ENCODE results near the gene SEC14L5.

The SEC14L5 gene

DNA sequence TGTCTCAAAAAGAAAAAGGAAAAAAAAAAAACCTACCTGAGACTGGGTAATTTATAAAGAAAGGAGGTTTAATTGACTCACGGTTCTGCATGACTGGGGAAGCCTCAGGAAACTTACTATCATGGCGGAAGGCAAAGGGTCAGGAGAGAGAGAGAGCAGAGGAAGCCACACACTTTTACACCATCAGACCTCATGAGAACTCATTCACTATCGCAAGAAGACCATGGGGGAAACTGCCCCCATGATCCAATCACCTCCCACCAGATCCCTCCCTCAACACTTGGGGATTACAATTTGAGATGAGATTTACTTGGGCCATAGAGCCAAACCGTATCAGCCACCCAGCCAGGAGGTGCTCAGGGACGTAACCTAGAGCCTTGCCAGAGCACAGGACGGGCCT, 54.8 kb downstream of the SEC14L5 start:
- no peaks in the 10 kb centered on the region for H3K36me3 ChIP-seq (ENCODE audit: control insufficient read depth in 2 of 2, insufficient read depth in 1 of 2, low read length in 2 of 2)
- no peak overlapping the region for H3K4me3 ChIP-seq (ENCODE audit: low read depth, low read length)
- CTCF ChIA-PET: no interaction called here
- TF ChIP-seq, protein P1, sequence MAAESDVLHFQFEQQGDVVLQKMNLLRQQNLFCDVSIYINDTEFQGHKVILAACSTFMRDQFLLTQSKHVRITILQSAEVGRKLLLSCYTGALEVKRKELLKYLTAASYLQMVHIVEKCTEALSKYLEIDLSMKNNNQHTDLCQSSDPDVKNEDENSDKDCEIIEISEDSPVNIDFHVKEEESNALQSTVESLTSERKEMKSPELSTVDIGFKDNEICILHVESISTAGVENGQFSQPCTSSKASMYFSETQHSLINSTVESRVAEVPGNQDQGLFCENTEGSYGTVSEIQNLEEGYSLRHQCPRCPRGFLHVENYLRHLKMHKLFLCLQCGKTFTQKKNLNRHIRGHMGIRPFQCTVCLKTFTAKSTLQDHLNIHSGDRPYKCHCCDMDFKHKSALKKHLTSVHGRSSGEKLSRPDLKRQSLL (tag by site-specific recombination; IDR thresholded peaks at IDR 0.05): 0 out of 2 replicates have a peak, but pooled peaks have one; percentile 23
- TF ChIP-seq ZNF555 (tag by site-specific recombination; conservative IDR thresholded peaks at IDR 0.05): no peak
- no peaks in the 10 kb centered on the region for H3K4me1 ChIP-seq (ENCODE audit: control insufficient read depth, insufficient read depth, low read length)
- no peaks in the 10 kb centered on the region for H3K9me3 ChIP-seq (ENCODE audit: control insufficient read depth, insufficient read depth, low read depth, low read length)
- POLR2A ChIA-PET: no interaction called here
- H3K27ac ChIP-seq (ENCODE audit: extremely low read depth, low read depth, low read length): no peak overlapping the region

DNA sequence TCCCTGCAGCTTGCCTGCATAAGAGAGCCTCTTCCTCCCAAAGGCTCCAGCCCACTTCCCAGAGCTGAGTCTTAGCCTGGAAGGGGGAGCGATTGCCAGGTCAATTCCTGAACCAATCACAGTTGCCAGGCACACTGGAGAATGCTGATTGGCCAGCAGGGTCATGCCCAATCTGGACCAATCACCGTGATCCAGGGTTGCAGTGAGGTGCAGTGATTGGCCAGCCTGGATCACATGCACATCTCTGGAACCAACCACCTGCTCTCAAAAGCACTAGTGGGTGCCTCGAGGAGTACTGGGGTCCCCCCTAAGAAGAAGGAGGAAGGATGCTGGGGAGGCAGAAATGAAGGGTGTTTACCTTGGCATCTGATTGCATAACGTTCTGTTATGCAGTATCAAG, 57.2 kb downstream of the SEC14L5 start:
- POLR2A ChIA-PET: no interaction called here
- TF ChIP-seq ZNF223 (tag by site-specific recombination; IDR thresholded peaks at IDR 0.05): no peak
- TF ChIP-seq SP2 (tag by site-specific recombination; IDR thresholded peaks at IDR 0.05): peak; percentile 14; the same call in 1 of the 2 replicates

DNA sequence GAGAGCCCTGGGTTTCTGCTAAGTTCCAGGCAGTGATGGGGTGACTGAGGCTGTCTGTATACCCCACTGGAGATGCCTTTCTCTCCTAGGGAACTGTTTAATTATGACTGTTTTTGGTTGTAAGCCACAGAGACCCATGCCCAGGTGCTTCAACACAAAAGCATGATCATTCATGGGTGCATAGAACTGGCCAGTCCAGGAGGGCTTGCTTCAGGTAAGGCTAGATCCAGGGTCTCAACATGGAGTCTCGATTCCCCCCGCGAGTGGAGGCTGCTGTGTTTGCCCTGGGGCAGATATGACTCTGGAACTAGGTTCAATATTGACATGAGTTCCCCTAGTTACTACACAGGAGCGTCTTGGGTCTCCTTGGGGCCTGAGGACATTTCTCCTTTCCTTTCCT, 57.8 kb downstream of the SEC14L5 start:
- POLR2A ChIA-PET: no interaction called here
- CTCF ChIA-PET: no interaction called here
- no peak for TF ChIP-seq ZFP37 (tag by site-specific recombination; IDR thresholded peaks at IDR 0.05)
- TF ChIP-seq BCL11A (tag by site-specific recombination; IDR thresholded peaks at IDR 0.05; ENCODE audit: low read depth): no peak
- TF ChIP-seq ZNF660 (tag by site-specific recombination; IDR thresholded peaks at IDR 0.05): no peak
- TF ChIP-seq, protein P2, sequence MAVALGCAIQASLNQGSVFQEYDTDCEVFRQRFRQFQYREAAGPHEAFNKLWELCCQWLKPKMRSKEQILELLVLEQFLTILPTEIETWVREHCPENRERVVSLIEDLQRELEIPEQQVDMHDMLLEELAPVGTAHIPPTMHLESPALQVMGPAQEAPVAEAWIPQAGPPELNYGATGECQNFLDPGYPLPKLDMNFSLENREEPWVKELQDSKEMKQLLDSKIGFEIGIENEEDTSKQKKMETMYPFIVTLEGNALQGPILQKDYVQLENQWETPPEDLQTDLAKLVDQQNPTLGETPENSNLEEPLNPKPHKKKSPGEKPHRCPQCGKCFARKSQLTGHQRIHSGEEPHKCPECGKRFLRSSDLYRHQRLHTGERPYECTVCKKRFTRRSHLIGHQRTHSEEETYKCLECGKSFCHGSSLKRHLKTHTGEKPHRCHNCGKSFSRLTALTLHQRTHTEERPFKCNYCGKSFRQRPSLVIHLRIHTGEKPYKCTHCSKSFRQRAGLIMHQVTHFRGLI (tag by site-specific recombination; IDR thresholded peaks at IDR 0.05): no peak
- TF ChIP-seq ZNF623 (tag by site-specific recombination; IDR thresholded peaks at IDR 0.05): no peak
- TF ChIP-seq, protein P3, sequence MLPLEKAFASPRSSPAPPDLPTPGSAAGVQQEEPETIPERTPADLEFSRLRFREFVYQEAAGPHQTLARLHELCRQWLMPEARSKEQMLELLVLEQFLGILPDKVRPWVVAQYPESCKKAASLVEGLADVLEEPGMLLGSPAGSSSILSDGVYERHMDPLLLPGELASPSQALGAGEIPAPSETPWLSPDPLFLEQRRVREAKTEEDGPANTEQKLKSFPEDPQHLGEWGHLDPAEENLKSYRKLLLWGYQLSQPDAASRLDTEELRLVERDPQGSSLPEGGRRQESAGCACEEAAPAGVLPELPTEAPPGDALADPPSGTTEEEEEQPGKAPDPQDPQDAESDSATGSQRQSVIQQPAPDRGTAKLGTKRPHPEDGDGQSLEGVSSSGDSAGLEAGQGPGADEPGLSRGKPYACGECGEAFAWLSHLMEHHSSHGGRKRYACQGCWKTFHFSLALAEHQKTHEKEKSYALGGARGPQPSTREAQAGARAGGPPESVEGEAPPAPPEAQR (tag by site-specific recombination; IDR thresholded peaks at IDR 0.05): no peak
- TF ChIP-seq, protein P4, sequence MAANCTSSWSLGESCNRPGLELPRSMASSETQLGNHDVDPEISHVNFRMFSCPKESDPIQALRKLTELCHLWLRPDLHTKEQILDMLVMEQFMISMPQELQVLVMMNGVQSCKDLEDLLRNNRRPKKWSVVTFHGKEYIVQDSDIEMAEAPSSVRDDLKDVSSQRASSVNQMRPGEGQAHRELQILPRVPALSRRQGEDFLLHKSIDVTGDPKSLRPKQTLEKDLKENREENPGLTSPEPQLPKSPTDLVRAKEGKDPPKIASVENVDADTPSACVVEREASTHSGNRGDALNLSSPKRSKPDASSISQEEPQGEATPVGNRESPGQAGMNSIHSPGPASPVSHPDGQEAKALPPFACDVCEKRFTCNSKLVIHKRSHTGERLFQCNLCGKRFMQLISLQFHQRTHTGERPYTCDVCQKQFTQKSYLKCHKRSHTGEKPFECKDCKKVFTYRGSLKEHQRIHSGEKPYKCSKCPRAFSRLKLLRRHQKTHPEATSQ (tag by site-specific recombination; IDR thresholded peaks at IDR 0.05): no peak
- TF ChIP-seq, protein P5, sequence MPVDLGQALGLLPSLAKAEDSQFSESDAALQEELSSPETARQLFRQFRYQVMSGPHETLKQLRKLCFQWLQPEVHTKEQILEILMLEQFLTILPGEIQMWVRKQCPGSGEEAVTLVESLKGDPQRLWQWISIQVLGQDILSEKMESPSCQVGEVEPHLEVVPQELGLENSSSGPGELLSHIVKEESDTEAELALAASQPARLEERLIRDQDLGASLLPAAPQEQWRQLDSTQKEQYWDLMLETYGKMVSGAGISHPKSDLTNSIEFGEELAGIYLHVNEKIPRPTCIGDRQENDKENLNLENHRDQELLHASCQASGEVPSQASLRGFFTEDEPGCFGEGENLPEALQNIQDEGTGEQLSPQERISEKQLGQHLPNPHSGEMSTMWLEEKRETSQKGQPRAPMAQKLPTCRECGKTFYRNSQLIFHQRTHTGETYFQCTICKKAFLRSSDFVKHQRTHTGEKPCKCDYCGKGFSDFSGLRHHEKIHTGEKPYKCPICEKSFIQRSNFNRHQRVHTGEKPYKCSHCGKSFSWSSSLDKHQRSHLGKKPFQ (tag by site-specific recombination; IDR thresholded peaks at IDR 0.05): no peak
- TF ChIP-seq, protein P6, sequence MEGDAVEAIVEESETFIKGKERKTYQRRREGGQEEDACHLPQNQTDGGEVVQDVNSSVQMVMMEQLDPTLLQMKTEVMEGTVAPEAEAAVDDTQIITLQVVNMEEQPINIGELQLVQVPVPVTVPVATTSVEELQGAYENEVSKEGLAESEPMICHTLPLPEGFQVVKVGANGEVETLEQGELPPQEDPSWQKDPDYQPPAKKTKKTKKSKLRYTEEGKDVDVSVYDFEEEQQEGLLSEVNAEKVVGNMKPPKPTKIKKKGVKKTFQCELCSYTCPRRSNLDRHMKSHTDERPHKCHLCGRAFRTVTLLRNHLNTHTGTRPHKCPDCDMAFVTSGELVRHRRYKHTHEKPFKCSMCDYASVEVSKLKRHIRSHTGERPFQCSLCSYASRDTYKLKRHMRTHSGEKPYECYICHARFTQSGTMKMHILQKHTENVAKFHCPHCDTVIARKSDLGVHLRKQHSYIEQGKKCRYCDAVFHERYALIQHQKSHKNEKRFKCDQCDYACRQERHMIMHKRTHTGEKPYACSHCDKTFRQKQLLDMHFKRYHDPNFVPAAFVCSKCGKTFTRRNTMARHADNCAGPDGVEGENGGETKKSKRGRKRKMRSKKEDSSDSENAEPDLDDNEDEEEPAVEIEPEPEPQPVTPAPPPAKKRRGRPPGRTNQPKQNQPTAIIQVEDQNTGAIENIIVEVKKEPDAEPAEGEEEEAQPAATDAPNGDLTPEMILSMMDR (tag by site-specific recombination; IDR thresholded peaks at IDR 0.05): no peak
- TF ChIP-seq ZNF394 (tag by site-specific recombination; IDR thresholded peaks at IDR 0.05; ENCODE audit: borderline replicate concordance): no peak
- TF ChIP-seq KLF1 (tag by site-specific recombination; IDR thresholded peaks at IDR 0.05): no peak
- no peak for TF ChIP-seq ZXDB (tag by site-specific recombination; IDR thresholded peaks at IDR 0.05)
- TF ChIP-seq GFI1B (tag by site-specific recombination; IDR thresholded peaks at IDR 0.05): no peak
- TF ChIP-seq, protein P7, sequence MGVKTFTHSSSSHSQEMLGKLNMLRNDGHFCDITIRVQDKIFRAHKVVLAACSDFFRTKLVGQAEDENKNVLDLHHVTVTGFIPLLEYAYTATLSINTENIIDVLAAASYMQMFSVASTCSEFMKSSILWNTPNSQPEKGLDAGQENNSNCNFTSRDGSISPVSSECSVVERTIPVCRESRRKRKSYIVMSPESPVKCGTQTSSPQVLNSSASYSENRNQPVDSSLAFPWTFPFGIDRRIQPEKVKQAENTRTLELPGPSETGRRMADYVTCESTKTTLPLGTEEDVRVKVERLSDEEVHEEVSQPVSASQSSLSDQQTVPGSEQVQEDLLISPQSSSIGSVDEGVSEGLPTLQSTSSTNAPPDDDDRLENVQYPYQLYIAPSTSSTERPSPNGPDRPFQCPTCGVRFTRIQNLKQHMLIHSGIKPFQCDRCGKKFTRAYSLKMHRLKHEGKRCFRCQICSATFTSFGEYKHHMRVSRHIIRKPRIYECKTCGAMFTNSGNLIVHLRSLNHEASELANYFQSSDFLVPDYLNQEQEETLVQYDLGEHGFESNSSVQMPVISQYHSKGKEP (tag by site-specific recombination; IDR thresholded peaks at IDR 0.05): no peak
- TF ChIP-seq ZNF785 (tag by site-specific recombination; IDR thresholded peaks at IDR 0.05): no peak
- TF ChIP-seq ZNF341 (tag by site-specific recombination; IDR thresholded peaks at IDR 0.05; ENCODE audit: low read depth): no peak
- no peak for TF ChIP-seq ZNF664 (tag by site-specific recombination; IDR thresholded peaks at IDR 0.05)

More for the DNA sequence above, 57.2 kb downstream of the SEC14L5 start:
- Histone ChIP-seq H3K36me3 (ENCODE audit: control insufficient read depth in 2 of 2, insufficient read depth in 1 of 2, low read length in 2 of 2) (no peaks in the 10 kb centered on the region), H3K4me3 (ENCODE audit: low read depth, low read length) (no peak overlapping the region), H3K27ac (ENCODE audit: extremely low read depth, low read depth, low read length) (no peak overlapping the region), H3K9me3 (ENCODE audit: control insufficient read depth, insufficient read depth, low read depth, low read length) (no peaks in the 10 kb centered on the region), H3K4me1 (ENCODE audit: control insufficient read depth, insufficient read depth, low read length) (no peaks in the 10 kb centered on the region)
- CTCF ChIA-PET: interaction anchor here (0.9 kb wide), 1 partner anchor 25 kb away, joined by 3 read pairs; no protein-coding TSS in a partner anchor

More for the DNA sequence above, 57.8 kb downstream of the SEC14L5 start:
- Histone ChIP-seq H3K4me3 (ENCODE audit: low read depth, low read length) (no peak overlapping the region), H3K9me3 (ENCODE audit: control insufficient read depth, insufficient read depth, low read depth, low read length) (no peaks in the 10 kb centered on the region), H3K27ac (ENCODE audit: extremely low read depth, low read depth, low read length) (no peak overlapping the region), H3K36me3 (ENCODE audit: control insufficient read depth in 2 of 2, insufficient read depth in 1 of 2, low read length in 2 of 2) (no peaks in the 10 kb centered on the region), H3K4me1 (ENCODE audit: control insufficient read depth, insufficient read depth, low read length) (no peaks in the 10 kb centered on the region)

Data from HEK293 (cell line).